ENCODE results near the gene MCTP2.
"Not testable (repeated sequence)": the region's sequence is repeated elsewhere in the genome, so short reads cannot be mapped to it uniquely, and the experiment has no call there.

The MCTP2 gene

GRCh38 chr15:94453227-94453988 lies 222.0 kb downstream of the MCTP2 start:
- DNase-seq (ENCODE audit: low read depth in 3 of 3): no peak

- DNase-seq (ENCODE audit: low read depth in 3 of 3): no peak
Measured at GRCh38 chr15:94455297-94455696, 223.9 kb downstream of the MCTP2 start.

GRCh38 chr15:94456226-94456625 lies 224.9 kb downstream of the MCTP2 start:
- no peak for DNase-seq (ENCODE audit: low read depth in 3 of 3)

- no peak for DNase-seq (ENCODE audit: low read depth in 3 of 3)
Measured at GRCh38 chr15:94457661-94458060, 226.3 kb downstream of the MCTP2 start.

GRCh38 chr15:94460624-94461023 lies 229.3 kb downstream of the MCTP2 start:
- no peak for DNase-seq (ENCODE audit: low read depth in 3 of 3)

- DNase-seq (ENCODE audit: low read depth in 3 of 3): no peak
Measured at GRCh38 chr15:94467034-94467433, 235.7 kb downstream of the MCTP2 start.

- no peak for DNase-seq (ENCODE audit: low read depth in 3 of 3)
Measured at GRCh38 chr15:94470492-94470891, 239.1 kb downstream of the MCTP2 start.

GRCh38 chr15:94476686-94477085 lies 245.3 kb downstream of the MCTP2 start:
- no peak for DNase-seq (ENCODE audit: low read depth in 3 of 3)

- no peak for DNase-seq (ENCODE audit: low read depth in 3 of 3)
Measured at GRCh38 chr15:94477913-94478553, 246.7 kb downstream of the MCTP2 start.

- no peak for DNase-seq (ENCODE audit: low read depth in 3 of 3)
Measured at GRCh38 chr15:94478763-94479162, 247.4 kb downstream of the MCTP2 start.

GRCh38 chr15:94480289-94480834 lies 249.0 kb downstream of the MCTP2 start:
- DNase-seq (ENCODE audit: low read depth in 3 of 3): no peak

- DNase-seq (ENCODE audit: low read depth in 3 of 3): no peak
Measured at GRCh38 chr15:94485148-94485719, 253.9 kb downstream of the MCTP2 start.

- no peak for DNase-seq (ENCODE audit: low read depth in 3 of 3)
Measured at GRCh38 chr15:94487635-94488034, 256.3 kb downstream of the MCTP2 start.

- no peak for DNase-seq (ENCODE audit: low read depth in 3 of 3)
Measured at GRCh38 chr15:94493176-94493575, 261.8 kb downstream of the MCTP2 start.

GRCh38 chr15:94493586-94493985 lies 262.2 kb downstream of the MCTP2 start:
- DNase-seq (ENCODE audit: low read depth in 3 of 3): not testable (repeated sequence)

- no peak for DNase-seq (ENCODE audit: low read depth in 3 of 3)
Measured at GRCh38 chr15:94494732-94495131, 263.4 kb downstream of the MCTP2 start.

GRCh38 chr15:94503293-94503692 lies 271.9 kb downstream of the MCTP2 start:
- no peak for DNase-seq (ENCODE audit: low read depth in 3 of 3)

GRCh38 chr15:94509259-94509658 lies 277.9 kb downstream of the MCTP2 start:
- DNase-seq (ENCODE audit: low read depth in 3 of 3): no peak

GRCh38 chr15:94522125-94522524 lies 290.8 kb downstream of the MCTP2 start:
- DNase-seq (ENCODE audit: low read depth in 3 of 3): no peak

GRCh38 chr15:94523873-94524272 lies 292.5 kb downstream of the MCTP2 start:
- no peak for DNase-seq (ENCODE audit: low read depth in 3 of 3)

- no peak for DNase-seq (ENCODE audit: low read depth in 3 of 3)
Measured at GRCh38 chr15:94524565-94524964, 293.2 kb downstream of the MCTP2 start.

GRCh38 chr15:94526071-94526689 lies 294.8 kb downstream of the MCTP2 start:
- no peak for DNase-seq (ENCODE audit: low read depth in 3 of 3)

Data from stimulated activated CD4-positive, alpha-beta T cell treated with anti-CD3 and anti-CD28 coated beads, TNF-alpha, amount 100 ng/mL, for 48 hours (primary cell).